GM12891 (cell line): ENCODE measurements around the gene ME3.

Experiments
- PAX5 ChIP-seq: IDR thresholded peaks from 2 replicates; pipeline ENCODE4 v1.6.1; 2011; ENCODE audit warnings: low read length, moderate library complexity, mild to moderate bottlenecking; ENCODE audit not compliant: insufficient read depth, severe bottlenecking
- POLR2A ChIP-seq: IDR thresholded peaks from 2 replicates; pipeline ENCODE4 v1.6.1; 2011; ENCODE audit warnings: low read depth, low read length, control low read depth
- POLR2AphosphoS5 ChIP-seq: IDR thresholded peaks from 2 replicates; pipeline ENCODE4 v1.6.1; 2011; ENCODE audit warnings: low read depth, low read length, control low read depth
- SPI1 ChIP-seq: IDR thresholded peaks from 2 replicates; pipeline ENCODE4 v1.6.1; 2011; ENCODE audit warnings: low read depth, low read length, control low read depth
- TAF1 ChIP-seq: IDR thresholded peaks from 2 replicates; pipeline ENCODE4 v1.6.1; 2011; ENCODE audit warnings: low read depth, low read length, control low read depth

DNA sequence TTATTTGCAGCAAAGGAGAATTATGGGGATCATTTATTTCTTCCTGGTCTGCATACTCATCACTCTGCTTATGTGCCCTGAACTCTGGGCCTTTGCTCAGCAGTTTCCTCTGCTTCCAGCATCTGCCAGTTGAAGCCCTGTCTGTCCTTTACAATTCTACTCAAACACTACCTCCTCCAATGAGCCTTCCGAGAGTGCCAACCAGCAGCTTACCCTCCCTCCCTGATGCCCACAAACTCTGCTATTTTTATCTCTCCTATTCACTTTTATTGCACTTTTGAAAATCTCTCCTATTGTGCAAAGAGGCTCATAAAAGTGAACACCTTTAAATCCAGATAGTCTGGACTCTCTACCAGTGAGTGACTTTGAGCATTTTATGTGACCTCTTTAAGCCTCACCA, 3.6 kb upstream of the ME3 start:
- TF ChIP-seq POLR2A (no peak), TAF1 (no peak), POLR2AphosphoS5 (no peak), SPI1 (no peak), PAX5 (no peak)
